T47D (cell line): Measurements from ENCODE around the gene HIGD2B.
"Not testable (repeated sequence)": the region's sequence is repeated elsewhere in the genome, so short reads cannot be mapped to it uniquely, and the experiment has no call there.

Source experiments
- DNase-seq, 2 experiments: peaks; one replicate each; pipeline versions ENCODE4 v3.0.0 to v3.0.0-alpha.2; 2011 to 2012; ENCODE audit warnings: low read depth in 1 of 2, low spot score in 1 of 2
- in situ Hi-C: cut with HindIII; loops from 2 replicates; pipeline ENCODE4 v1.10.0; 2016; ENCODE audit warnings: low sequenced_read_pairs, low pct_unique_long_range_greater_than_20kb

Gene HIGD2B

DNA sequence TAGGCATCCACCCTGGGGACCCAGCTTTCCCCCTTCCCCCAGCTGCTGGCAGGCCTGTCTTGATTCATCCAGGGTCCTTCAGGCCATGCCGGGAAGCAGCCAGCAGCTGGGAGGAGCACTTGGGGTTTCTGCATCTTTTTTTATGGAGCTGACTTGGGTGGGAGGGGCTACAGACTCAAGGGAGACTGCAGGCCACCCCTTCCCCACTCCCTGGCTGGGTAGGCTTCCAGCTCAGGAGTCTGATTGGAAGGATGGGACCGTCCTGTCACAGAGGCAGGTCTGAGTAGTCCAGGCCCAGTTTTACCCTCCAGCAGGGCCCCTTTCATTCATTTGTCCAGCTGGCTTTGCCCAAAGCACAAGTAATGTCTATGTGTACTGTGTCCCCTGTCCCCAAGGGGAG, 43.7 kb downstream of the HIGD2B start:
- in situ Hi-C loops, DNase-seq: not testable (repeated sequence)

GRCh38 chr15:72639759-72640483, 46.1 kb downstream of the HIGD2B start:
- in situ Hi-C loops, DNase-seq: not testable (repeated sequence)

- in situ Hi-C loops = not testable (repeated sequence)
- peak in 1 of 2 experiments; percentile 84 for DNase-seq
Observed at GRCh38 chr15:72636519-72637282, 49.3 kb downstream of the HIGD2B start.

- in situ Hi-C loops, DNase-seq: not testable (repeated sequence)
Observed at GRCh38 chr15:72629068-72629570, 56.9 kb downstream of the HIGD2B start.

GRCh38 chr15:72628249-72629067, 57.5 kb downstream of the HIGD2B start:
- DNase-seq, in situ Hi-C loops: not testable (repeated sequence)

- DNase-seq, in situ Hi-C loops: not testable (repeated sequence)
Observed at GRCh38 chr15:72626153-72626552, 59.8 kb downstream of the HIGD2B start.
